Measurements from ENCODE around the gene EFNA5.
"Not testable (repeated sequence)": the region's sequence is repeated elsewhere in the genome, so short reads cannot be mapped to it uniquely, and the experiment has no call there.

Gene EFNA5

GRCh38 chr5:107359916-107360234 lies 310.9 kb downstream of the EFNA5 start:
- H3K4me3 ChIP-seq (ENCODE audit: low read depth, low read length) = no peak overlapping the region
- in situ Hi-C loops (cut with HindIII; ENCODE audit: low sequenced_read_pairs) = no loop called here
- DNase-seq (ENCODE audit: low read depth) = no peak
- TF ChIP-seq CTCF (IDR thresholded peaks at IDR 0.05; ENCODE audit: low read depth, low read length, missing control alignments) = no peak

- in situ Hi-C loops (cut with HindIII; ENCODE audit: low sequenced_read_pairs) = no loop called here
- no peak overlapping the region for H3K4me3 ChIP-seq (ENCODE audit: low read depth, low read length)
- DNase-seq (ENCODE audit: low read depth) = peak; percentile 31
- no peak for TF ChIP-seq CTCF (IDR thresholded peaks at IDR 0.05; ENCODE audit: low read depth, low read length, missing control alignments)
These were observed 311.5 kb downstream of the EFNA5 start for GRCh38 chr5:107359033-107359915.

- no peak for DNase-seq (ENCODE audit: low read depth)
- H3K4me3 ChIP-seq (ENCODE audit: low read depth, low read length) = no peak overlapping the region
- TF ChIP-seq CTCF (IDR thresholded peaks at IDR 0.05; ENCODE audit: low read depth, low read length, missing control alignments) = no peak
- in situ Hi-C loops (cut with HindIII; ENCODE audit: low sequenced_read_pairs) = no loop called here
These were observed 313.8 kb downstream of the EFNA5 start for GRCh38 chr5:107356891-107357290.

GRCh38 chr5:107352576-107352975 lies 318.2 kb downstream of the EFNA5 start:
- no peak overlapping the region for H3K4me3 ChIP-seq (ENCODE audit: low read depth, low read length)
- DNase-seq (ENCODE audit: low read depth) = no peak
- TF ChIP-seq CTCF (IDR thresholded peaks at IDR 0.05; ENCODE audit: low read depth, low read length, missing control alignments) = no peak
- in situ Hi-C loops (cut with HindIII; ENCODE audit: low sequenced_read_pairs) = no loop called here

GRCh38 chr5:107346580-107346979 lies 324.2 kb downstream of the EFNA5 start:
- in situ Hi-C loops (cut with HindIII; ENCODE audit: low sequenced_read_pairs); H3K4me3 ChIP-seq (ENCODE audit: low read depth, low read length); DNase-seq (ENCODE audit: low read depth): not testable (repeated sequence)

GRCh38 chr5:107342371-107342770 lies 328.4 kb downstream of the EFNA5 start:
- in situ Hi-C loops (cut with HindIII; ENCODE audit: low sequenced_read_pairs) = no loop called here
- no peak for TF ChIP-seq CTCF (IDR thresholded peaks at IDR 0.05; ENCODE audit: low read depth, low read length, missing control alignments)

GRCh38 chr5:107341376-107342084 lies 329.2 kb downstream of the EFNA5 start:
- H3K4me3 ChIP-seq (ENCODE audit: low read depth, low read length) = no peak overlapping the region
- in situ Hi-C loops (cut with HindIII; ENCODE audit: low sequenced_read_pairs) = no loop called here
- no peak for DNase-seq (ENCODE audit: low read depth)
- TF ChIP-seq CTCF (IDR thresholded peaks at IDR 0.05; ENCODE audit: low read depth, low read length, missing control alignments) = no peak

More at GRCh38 chr5:107342371-107342770, 328.4 kb downstream of the EFNA5 start:
- H3K4me3 ChIP-seq (ENCODE audit: low read depth, low read length) = no peak overlapping the region
- DNase-seq (ENCODE audit: low read depth) = no peak

Data from astrocyte of the cerebellum (primary cell).